RWPE2 (cell line): ENCODE results near the gene AHNAK.

Experiments used
- ATAC-seq: fragments of 200-7000 bp; cut with Tn5 transposase; 3 replicates; pipeline ENCODE4 v1.9.1; 2021; ENCODE audit warnings: low read depth
- DNase-seq: peaks from one replicate; pipeline ENCODE4 v3.0.0-alpha.2; 2020; ENCODE audit warnings: low spot score
- H3K27ac ChIP-seq: fragments of 450-650 bp; 2 replicates; pipeline ENCODE4 v1.5.1; 2017; ENCODE audit warnings: mild to moderate bottlenecking; ENCODE audit not compliant: poor library complexity, severe bottlenecking
- H3K27me3 ChIP-seq: fragments of 250-450 bp; sonication (Bioruptor Pico); 2 replicates; pipeline ENCODE4 v1.5.1; 2021; ENCODE audit warnings: mild to moderate bottlenecking, moderate library complexity; ENCODE audit not compliant: insufficient read depth, poor library complexity, severe bottlenecking
- H3K36me3 ChIP-seq: fragments of 250-450 bp; sonication (Bioruptor Pico); 2 replicates; pipeline ENCODE4 v1.5.1; 2020; ENCODE audit warnings: low read depth, mild to moderate bottlenecking, moderate library complexity
- H3K4me1 ChIP-seq: fragments of 250-450 bp; sonication (Bioruptor Pico); 2 replicates; pipeline ENCODE4 v1.5.1; 2021; ENCODE audit warnings: mild to moderate bottlenecking, moderate library complexity; ENCODE audit not compliant: insufficient read depth, poor library complexity, severe bottlenecking
- H3K4me3 ChIP-seq: fragments of 250-450 bp; sonication (Bioruptor Pico); 2 replicates; pipeline ENCODE4 v1.5.1; 2021; ENCODE audit warnings: mild to moderate bottlenecking, moderate library complexity; ENCODE audit not compliant: severe bottlenecking
- H3K9me3 ChIP-seq: fragments of 250-450 bp; sonication (Bioruptor Pico); 2 replicates; pipeline ENCODE4 v1.5.1; 2021; ENCODE audit warnings: mild to moderate bottlenecking, moderate library complexity; ENCODE audit not compliant: severe bottlenecking
- CTCF ChIP-seq: fragments of 450-650 bp; IDR thresholded peaks from one replicate; pipeline ENCODE4 v1.5.1; 2017; ENCODE audit warnings: mild to moderate bottlenecking, moderate library complexity; ENCODE audit not compliant: poor library complexity, severe bottlenecking

The AHNAK gene

GRCh38 chr11:62548545-62549335 lies 2.1 kb upstream of the AHNAK start:
- Histone ChIP-seq H3K4me1 (peaks cover 37% of the 10 kb centered on the region), H3K27ac (peak overlapping the region; percentile 97), H3K4me3 (no peak overlapping the region), H3K36me3 (peaks cover 21% of the 10 kb centered on the region), H3K9me3 (no peaks in the 10 kb centered on the region), H3K27me3 (no peaks in the 10 kb centered on the region)
- ATAC-seq (no peak), DNase-seq (no peak)
- TF ChIP-seq CTCF = no peak

GRCh38 chr11:62547691-62548281 lies 1.2 kb upstream of the AHNAK start:
- peak; percentile 48 for ATAC-seq
- H3K27ac ChIP-seq = peak overlapping the region; percentile 97

GRCh38 chr11:62546929-62547625 lies 471 bp upstream of the AHNAK start:
- Histone ChIP-seq H3K4me3 (peak overlapping the region; percentile 84), H3K36me3 (peaks cover 33% of the 10 kb centered on the region), H3K27ac (peak overlapping the region; percentile 97), H3K27me3 (no peaks in the 10 kb centered on the region), H3K4me1 (peaks cover 28% of the 10 kb centered on the region), H3K9me3 (no peaks in the 10 kb centered on the region)
- DNase-seq = peak; percentile 71
- no peak for TF ChIP-seq CTCF
- ATAC-seq = peak; percentile 24

More at GRCh38 chr11:62547691-62548281, 1.2 kb upstream of the AHNAK start:
- Histone ChIP-seq H3K4me3 (peak overlapping the region; percentile 84), H3K27me3 (no peaks in the 10 kb centered on the region), H3K4me1 (peaks cover 30% of the 10 kb centered on the region), H3K36me3 (peaks cover 29% of the 10 kb centered on the region), H3K9me3 (no peaks in the 10 kb centered on the region)
- TF ChIP-seq CTCF = no peak
- peak; percentile 89 for DNase-seq

GRCh38 chr11:62545437-62546243 lies 966 bp downstream of the AHNAK start:
- Histone ChIP-seq H3K36me3 (peaks cover 47% of the 10 kb centered on the region), H3K27me3 (no peaks in the 10 kb centered on the region), H3K9me3 (no peaks in the 10 kb centered on the region), H3K4me3 (peak overlapping the region; percentile 84), H3K4me1 (peaks cover 37% of the 10 kb centered on the region), H3K27ac (peak overlapping the region; percentile 97)
- ATAC-seq = peak; percentile 34
- DNase-seq = peak; percentile 94
- peak; percentile 1 for TF ChIP-seq CTCF
